HAP-1 (cell line): Measurements from ENCODE around the gene GGCT.
"Not testable (repeated sequence)": the region's sequence is repeated elsewhere in the genome, so short reads cannot be mapped to it uniquely, and the experiment has no call there.

Experiments used
- DNase-seq, 2 experiments: peaks; one replicate each; pipeline ENCODE4 v3.0.0-alpha.2; 2016 to 2020; ENCODE audit warnings: low spot score in 2 of 2
- H3K27me3 ChIP-seq: fragments of 250-450 bp; sonication (Bioruptor Pico); 2 replicates; pipeline ENCODE4 v1.5.1; 2020; ENCODE audit warnings: low read depth, mild to moderate bottlenecking, moderate library complexity
- H3K36me3 ChIP-seq: fragments of 250-450 bp; sonication (Bioruptor Pico); replicated peaks from 2 replicates; pipeline ENCODE4 v1.5.1; 2020; ENCODE audit warnings: mild to moderate bottlenecking
- H3K4me1 ChIP-seq: fragments of 250-450 bp; sonication (Bioruptor Pico); 2 replicates; pipeline ENCODE4 v1.5.1; 2020; ENCODE audit warnings: mild to moderate bottlenecking
- H3K4me3 ChIP-seq: fragments of 250-450 bp; sonication (Bioruptor Pico); 2 replicates; pipeline ENCODE4 v1.5.1; 2020; ENCODE audit warnings: mild to moderate bottlenecking, moderate library complexity
- H3K9me3 ChIP-seq: fragments of 250-450 bp; sonication (Bioruptor Pico); 2 replicates; pipeline ENCODE4 v1.5.1; 2020; ENCODE audit warnings: mild to moderate bottlenecking, moderate library complexity
- in situ Hi-C: fragments of 300-500 bp; cut with MboI; formaldehyde crosslinking; loops from 3 replicates; pipeline ENCODE4 v1.14.3; 2020; ENCODE audit warnings: low sequenced_read_pairs, inconsistent platforms, mixed read lengths

GGCT gene

DNA sequence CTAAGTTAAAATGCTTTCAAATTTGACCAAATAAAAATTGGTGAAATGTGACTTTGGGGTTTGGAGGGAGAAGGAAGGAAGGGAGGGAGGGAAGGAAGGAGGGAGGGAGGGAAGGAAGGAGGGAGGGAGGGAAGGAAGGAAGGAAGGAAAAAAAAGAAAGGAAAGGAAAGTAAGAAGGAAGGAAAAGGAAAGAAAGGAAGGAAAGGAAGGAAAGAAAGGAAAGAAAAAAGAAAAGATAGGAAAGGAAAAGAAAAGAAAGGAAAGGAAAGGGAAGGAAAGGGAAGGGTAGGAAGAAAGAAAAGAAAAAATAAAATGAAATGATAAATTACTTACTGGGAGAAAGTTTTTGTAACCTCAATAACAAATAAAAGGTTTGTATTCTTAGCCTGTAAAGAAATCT is 24.1 kb upstream of the GGCT start:
- in situ Hi-C loops: no loop called here
- no peaks in the 10 kb centered on the region for H3K36me3 ChIP-seq
- H3K9me3 ChIP-seq: no peaks in the 10 kb centered on the region
- no peaks in the 10 kb centered on the region; the same call in none of the 2 replicates for H3K4me1 ChIP-seq
- H3K27me3 ChIP-seq: peaks cover 9% of the 10 kb centered on the region
- H3K4me3 ChIP-seq: no peak overlapping the region
- no peak for DNase-seq

DNA sequence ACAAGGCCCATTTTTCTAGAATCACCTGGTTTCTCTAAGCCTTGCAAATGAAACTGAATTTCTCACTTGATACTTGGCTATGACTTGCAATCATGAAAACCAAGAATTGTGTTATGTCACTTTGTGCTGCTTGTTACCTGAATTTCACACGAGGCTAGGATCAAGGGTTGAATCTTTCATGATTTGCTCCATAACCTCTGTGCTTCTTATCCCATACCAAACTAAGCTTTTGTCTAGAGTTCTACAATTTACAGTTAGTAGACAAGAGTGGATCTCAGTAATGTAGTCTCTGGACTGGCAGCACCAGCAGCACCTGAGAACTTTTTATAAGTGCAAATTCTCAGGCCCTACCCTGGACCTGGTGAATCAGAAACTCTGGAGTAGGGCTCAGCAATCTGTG is 22.7 kb upstream of the GGCT start:
- H3K4me1 ChIP-seq, H3K36me3 ChIP-seq, H3K9me3 ChIP-seq, H3K27me3 ChIP-seq, H3K4me3 ChIP-seq, in situ Hi-C loops, DNase-seq: not testable (repeated sequence)

DNA sequence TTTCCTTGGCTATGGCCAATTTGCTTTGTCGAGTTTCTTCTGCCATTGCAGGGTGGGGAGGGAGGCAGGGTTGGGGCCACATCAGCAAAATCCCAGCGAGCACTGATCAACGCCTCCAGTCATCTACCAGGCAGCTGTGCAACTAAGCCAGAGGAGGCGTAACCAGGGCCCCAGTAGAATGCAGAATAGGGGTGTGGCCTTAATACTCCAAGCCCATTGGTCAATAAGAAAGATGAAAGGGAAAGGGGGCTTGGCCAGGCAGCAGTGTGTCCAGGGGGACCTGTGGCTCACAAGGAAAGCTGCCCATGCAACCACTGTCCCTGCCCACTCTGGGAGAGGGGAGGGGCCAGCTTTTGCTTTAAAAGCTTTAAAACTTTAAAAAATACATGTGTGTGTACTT is 21.5 kb upstream of the GGCT start:
- Histone ChIP-seq H3K36me3 (no peaks in the 10 kb centered on the region), H3K27me3 (peaks cover 9% of the 10 kb centered on the region), H3K9me3 (no peaks in the 10 kb centered on the region), H3K4me3 (no peak overlapping the region), H3K4me1 (peaks cover 9% of the 10 kb centered on the region)
- in situ Hi-C loops: no loop called here
- DNase-seq: peak in 1 of 2 experiments; percentile 48

DNA sequence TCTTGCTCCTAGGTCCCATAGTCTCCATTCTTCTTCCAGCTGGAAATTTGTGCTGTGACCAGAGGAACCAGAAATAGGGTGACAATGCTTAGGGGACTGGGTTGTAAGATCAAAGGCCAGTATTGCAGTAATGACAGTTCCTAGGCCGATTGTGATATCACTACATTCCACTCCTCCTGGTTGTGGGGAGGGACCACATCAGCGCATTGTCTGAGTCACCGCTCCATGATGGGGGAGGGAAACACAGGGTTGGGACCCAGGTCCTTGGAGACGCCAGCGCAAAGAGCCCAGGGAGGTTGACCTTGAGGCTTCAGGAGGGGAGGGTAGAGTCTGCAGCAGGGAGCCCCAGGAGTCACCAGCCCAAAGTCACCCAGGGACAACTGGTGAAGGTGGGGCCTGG is 20.8 kb upstream of the GGCT start:
- peaks cover 16% of the 10 kb centered on the region for H3K4me1 ChIP-seq
- H3K36me3 ChIP-seq: no peaks in the 10 kb centered on the region
- in situ Hi-C loops: no loop called here
- no peak for DNase-seq
- H3K27me3 ChIP-seq: peaks cover 9% of the 10 kb centered on the region
- H3K9me3 ChIP-seq: no peaks in the 10 kb centered on the region
- no peak overlapping the region for H3K4me3 ChIP-seq

DNA sequence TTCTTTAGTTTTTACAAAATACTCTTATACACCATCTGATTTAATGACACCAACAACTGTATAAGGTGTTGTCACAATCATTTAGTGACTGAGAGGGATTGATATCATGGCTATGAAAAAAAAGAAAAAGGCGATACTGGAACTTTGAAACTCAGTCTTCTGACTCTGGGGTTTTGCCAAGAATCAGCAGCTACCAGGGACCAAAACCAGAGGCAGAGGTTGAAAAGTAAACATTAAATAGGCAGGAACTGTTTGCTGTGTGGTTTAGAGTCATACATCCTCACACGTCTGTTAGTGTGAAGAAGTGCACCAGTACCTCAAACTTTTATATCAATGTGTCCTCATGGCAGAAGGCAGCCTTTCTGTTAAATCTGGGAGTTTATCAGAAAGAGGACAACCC is 19.9 kb upstream of the GGCT start:
- DNase-seq: no peak
- Histone ChIP-seq H3K4me3 (no peak overlapping the region), H3K27me3 (peaks cover 9% of the 10 kb centered on the region), H3K4me1 (peaks cover 21% of the 10 kb centered on the region), H3K36me3 (no peaks in the 10 kb centered on the region), H3K9me3 (no peaks in the 10 kb centered on the region)
- in situ Hi-C loops: no loop called here

DNA sequence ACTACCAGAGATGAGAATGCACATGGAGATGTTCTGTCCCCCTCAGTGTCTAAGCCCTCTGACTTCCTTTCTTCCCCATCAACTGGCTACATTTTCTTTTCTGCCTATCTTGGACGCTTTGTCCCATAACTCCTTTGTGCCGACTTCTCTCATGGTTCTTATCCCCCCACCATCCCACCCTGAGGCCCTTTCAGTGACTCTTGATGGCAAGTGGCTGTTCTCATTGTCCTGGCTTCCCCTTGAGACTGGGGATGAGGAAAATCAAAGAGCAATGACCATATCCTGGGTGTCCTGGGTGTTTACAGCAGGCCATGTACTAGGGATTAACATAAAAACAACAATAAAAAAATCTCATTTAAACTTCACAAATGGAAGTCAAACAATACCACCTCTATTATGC is 18.8 kb upstream of the GGCT start:
- peak; percentile 84 for DNase-seq
- H3K4me1 ChIP-seq: peaks cover 21% of the 10 kb centered on the region
- no peaks in the 10 kb centered on the region for H3K9me3 ChIP-seq
- H3K36me3 ChIP-seq: no peaks in the 10 kb centered on the region
- peaks cover 3% of the 10 kb centered on the region; the same call in 1 of the 2 replicates for H3K27me3 ChIP-seq
- H3K4me3 ChIP-seq: no peak overlapping the region
- in situ Hi-C loops: no loop called here

DNA sequence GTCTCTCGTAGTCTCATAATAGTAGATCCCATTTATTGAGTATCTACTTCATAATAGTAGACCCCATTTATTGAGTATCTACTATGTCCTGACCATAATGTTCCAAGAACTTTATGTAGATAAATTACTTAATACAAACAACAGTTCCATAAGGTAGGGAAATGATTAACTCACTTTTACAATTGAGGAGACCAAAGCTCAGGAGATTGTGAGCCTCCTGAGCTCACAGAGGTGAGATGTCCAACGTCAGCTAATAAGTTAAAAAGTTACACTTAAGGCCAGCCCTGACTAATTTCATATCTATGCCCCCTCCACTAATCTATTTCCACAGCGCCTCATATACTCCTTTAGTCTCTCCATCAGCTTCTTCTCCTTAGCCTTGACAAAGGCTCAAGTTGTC is 17.5 kb upstream of the GGCT start:
- Histone ChIP-seq H3K36me3 (no peaks in the 10 kb centered on the region), H3K9me3 (no peaks in the 10 kb centered on the region), H3K4me1 (peaks cover 21% of the 10 kb centered on the region), H3K27me3 (no peaks in the 10 kb centered on the region), H3K4me3 (no peak overlapping the region)
- in situ Hi-C loops: no loop called here
- DNase-seq: no peak

DNA sequence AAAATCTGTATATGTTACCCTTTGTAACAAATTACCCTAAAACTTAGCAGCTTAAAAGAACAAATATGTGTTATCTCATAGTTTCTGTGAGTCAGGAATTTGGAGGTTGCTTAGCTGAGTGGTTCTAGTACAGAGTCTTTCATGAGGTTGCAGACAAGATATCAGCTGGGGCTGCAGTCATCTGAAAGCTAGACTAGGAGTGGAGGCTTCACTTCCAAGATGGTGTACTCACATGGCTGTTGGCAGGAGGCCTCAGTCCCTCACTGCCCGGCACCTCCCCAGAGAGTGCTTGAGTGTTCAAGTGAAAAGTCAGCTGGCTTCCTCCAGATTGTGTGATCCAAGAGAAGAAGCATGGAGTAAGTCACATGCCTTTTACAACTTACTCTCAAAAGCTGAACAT is 16.9 kb upstream of the GGCT start:
- no peak for DNase-seq
- no peaks in the 10 kb centered on the region for H3K9me3 ChIP-seq
- peaks cover 21% of the 10 kb centered on the region for H3K4me1 ChIP-seq
- no peak overlapping the region for H3K4me3 ChIP-seq
- H3K27me3 ChIP-seq: no peaks in the 10 kb centered on the region
- H3K36me3 ChIP-seq: no peaks in the 10 kb centered on the region
- in situ Hi-C loops: no loop called here

DNA sequence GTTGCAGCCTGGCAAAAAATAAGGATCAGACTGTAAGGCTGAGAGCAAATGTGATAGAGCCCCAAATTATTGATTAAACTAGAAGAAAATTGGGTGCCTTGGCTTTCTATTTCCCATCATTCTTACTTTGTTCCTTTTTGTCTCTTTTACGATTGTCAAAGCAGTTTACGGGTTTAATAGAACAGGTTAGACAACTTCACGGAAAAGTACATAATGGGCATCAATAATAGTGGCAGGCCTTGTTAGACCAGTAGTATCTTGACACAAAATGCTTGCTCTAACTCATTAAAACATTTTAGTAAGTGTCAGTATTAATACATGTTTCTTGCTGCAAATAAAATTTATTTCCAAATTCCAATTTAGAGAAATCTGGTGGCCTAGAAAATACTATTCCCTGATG is 14.5 kb upstream of the GGCT start:
- no peak overlapping the region for H3K4me3 ChIP-seq
- no peaks in the 10 kb centered on the region for H3K36me3 ChIP-seq
- H3K27me3 ChIP-seq: no peaks in the 10 kb centered on the region
- no peaks in the 10 kb centered on the region for H3K9me3 ChIP-seq
- in situ Hi-C loops: loop anchor here (10.0 kb wide), 1 partner anchor 46 kb away; no protein-coding TSS in a partner anchor
- H3K4me1 ChIP-seq: peaks cover 29% of the 10 kb centered on the region
- no peak for DNase-seq

DNA sequence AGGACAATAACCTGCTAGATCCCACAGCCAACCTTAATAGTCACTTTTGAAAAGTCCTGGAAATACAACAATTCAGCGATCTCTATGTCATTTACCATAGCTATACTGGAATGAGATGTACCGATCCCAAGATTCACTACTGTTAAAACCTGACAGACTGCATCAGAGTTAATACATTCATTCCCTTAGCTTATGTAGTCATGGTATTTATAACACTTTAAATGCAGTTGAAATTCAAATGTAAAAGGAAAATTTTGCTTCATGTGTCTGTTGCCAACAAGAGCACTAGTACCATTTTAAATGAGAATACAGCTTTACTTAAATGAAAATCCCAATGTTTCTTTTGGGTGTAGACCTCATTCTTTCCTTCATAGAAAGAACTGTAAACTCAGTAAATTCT is 11.1 kb upstream of the GGCT start:
- no peaks in the 10 kb centered on the region for H3K36me3 ChIP-seq
- no peaks in the 10 kb centered on the region for H3K27me3 ChIP-seq
- no peak overlapping the region for H3K4me3 ChIP-seq
- H3K9me3 ChIP-seq: no peaks in the 10 kb centered on the region
- H3K4me1 ChIP-seq: peaks cover 19% of the 10 kb centered on the region
- in situ Hi-C loops: loop anchor here (10.0 kb wide), 1 partner anchor 49 kb away; no protein-coding TSS in a partner anchor
- peak in 1 of 2 experiments; percentile 42 for DNase-seq

DNA sequence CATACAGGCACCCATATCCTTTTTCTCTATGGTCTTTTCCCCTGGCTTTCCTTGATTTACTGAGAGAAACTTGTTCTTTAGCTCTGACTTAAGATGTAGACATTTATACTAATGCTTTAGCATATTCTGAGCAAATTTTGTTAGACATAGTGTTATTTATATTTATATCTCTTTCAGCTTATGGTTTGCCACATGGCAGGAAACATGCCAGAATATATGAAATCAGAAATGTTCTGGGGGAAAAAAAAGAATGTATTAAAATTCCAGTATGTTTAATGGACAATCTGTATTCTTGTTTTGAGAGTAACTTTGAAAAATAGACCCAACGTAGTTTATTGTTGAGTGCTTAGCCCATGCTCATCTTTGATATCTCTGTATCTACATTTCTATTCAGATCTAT is 10.1 kb upstream of the GGCT start:
- no peak for DNase-seq
- H3K4me3 ChIP-seq: no peak overlapping the region
- in situ Hi-C loops: loop anchor here (10.0 kb wide), 1 partner anchor 50 kb away; no protein-coding TSS in a partner anchor

DNA sequence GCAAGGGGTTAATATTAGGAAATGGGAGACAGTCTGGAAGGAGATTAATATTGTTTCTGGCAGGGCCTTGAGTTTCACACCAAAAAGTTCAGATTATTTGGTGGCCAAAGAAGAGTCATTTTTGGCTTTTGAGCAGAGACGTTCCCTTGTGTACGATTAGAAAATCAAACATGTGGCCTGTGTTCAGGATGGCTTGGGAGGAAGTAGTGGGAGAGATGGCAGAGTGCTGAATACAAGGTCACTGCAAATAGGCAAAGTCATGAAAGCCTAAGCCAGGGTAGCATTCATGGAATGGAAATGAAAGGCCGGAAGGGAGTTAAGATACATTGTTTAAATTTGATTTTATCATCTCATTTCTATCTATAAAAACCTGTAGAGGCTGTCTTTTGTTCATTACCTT is 9.5 kb upstream of the GGCT start:
- no peak for DNase-seq
- no peaks in the 10 kb centered on the region for H3K9me3 ChIP-seq
- in situ Hi-C loops: loop anchor here (10.0 kb wide), 1 partner anchor 51 kb away; no protein-coding TSS in a partner anchor
- H3K36me3 ChIP-seq: no peaks in the 10 kb centered on the region
- H3K27me3 ChIP-seq: no peaks in the 10 kb centered on the region
- H3K4me1 ChIP-seq: peaks cover 11% of the 10 kb centered on the region
- H3K4me3 ChIP-seq: no peak overlapping the region

More for the DNA sequence above, 10.1 kb upstream of the GGCT start:
- Histone ChIP-seq H3K4me1 (peaks cover 11% of the 10 kb centered on the region), H3K9me3 (no peaks in the 10 kb centered on the region), H3K27me3 (no peaks in the 10 kb centered on the region), H3K36me3 (no peaks in the 10 kb centered on the region)

DNA sequence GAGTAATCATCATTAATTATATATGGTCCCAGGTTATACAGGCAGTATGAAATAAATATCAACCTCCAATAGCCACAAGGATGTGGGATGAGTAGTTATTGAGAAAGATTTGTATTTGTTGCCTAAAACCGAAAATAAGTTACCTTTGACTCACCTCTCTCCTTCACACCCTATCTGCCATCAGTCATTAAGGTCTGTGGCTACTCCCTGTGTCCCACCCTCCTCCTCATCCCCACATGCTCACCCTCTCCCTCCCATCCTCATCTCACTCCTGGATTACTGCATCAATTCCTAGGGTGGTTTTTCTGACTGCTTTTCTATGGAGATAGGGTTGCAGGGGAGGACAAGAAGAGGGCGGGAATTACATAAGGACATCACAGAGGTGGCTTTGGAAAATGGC is 9.1 kb upstream of the GGCT start:
- H3K4me3 ChIP-seq: no peak overlapping the region
- H3K36me3 ChIP-seq: no peaks in the 10 kb centered on the region
- in situ Hi-C loops: loop anchor here (10.0 kb wide), 1 partner anchor 51 kb away; no protein-coding TSS in a partner anchor
- H3K4me1 ChIP-seq: peaks cover 11% of the 10 kb centered on the region
- no peaks in the 10 kb centered on the region for H3K9me3 ChIP-seq
- no peak for DNase-seq
- H3K27me3 ChIP-seq: no peaks in the 10 kb centered on the region

DNA sequence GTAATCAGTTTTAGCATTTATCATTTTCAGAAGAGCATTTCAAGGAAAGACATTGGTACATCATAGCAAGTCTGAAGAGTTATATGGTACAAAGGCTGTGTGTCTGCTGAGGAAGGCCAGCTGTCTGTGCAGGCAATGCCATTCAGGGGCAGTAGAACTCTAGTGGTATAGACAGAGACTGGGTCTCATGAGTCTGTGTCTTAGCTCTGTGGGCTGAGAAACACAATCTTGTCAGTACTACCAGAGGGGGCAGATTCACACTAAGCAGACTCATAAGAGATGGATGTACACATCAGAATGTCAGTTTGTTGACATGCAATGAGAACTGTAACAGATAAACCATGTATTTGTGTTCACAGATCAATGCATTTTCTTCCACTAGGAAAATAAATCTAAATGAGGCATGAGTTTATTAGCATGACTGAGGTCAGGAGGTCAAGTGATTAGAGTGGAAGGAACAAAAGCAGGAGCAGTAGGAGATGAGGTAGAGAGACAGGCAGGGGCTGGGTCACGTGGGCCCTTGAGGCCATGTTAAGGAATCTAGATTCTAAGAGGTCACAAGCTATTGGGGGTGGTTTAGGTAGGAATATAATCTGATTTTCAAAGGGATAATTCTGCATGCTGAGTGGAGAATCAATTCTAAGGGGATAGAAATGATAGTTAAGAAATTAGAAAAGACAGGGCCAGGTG is 7.5 kb upstream of the GGCT start:
- H3K4me1 ChIP-seq: peaks cover 11% of the 10 kb centered on the region
- in situ Hi-C loops: loop anchor here (10.0 kb wide), 1 partner anchor 53 kb away; no protein-coding TSS in a partner anchor
- no peak overlapping the region for H3K4me3 ChIP-seq
- no peaks in the 10 kb centered on the region for H3K9me3 ChIP-seq
- no peaks in the 10 kb centered on the region for H3K36me3 ChIP-seq
- DNase-seq: no peak
- no peaks in the 10 kb centered on the region for H3K27me3 ChIP-seq
